HepG2 (cell line): Measurements from ENCODE around the gene TP53TG5. TPM values are rescaled to one million over a fixed set of nuclear protein-coding genes. Genes with fewer than 3 reads are reported as not detected.

Source experiments
- AGO2 ChIP-seq: fragments of 200-400 bp; formaldehyde crosslinking; optimal IDR thresholded peaks from 2 replicates; pipeline ENCODE3; 2017; ENCODE audit warnings: mild to moderate bottlenecking, low read depth, low read length, moderate library complexity
- FOXP1 ChIP-seq, 2 experiments: fragments of 450-650 bp in 1 of 2; IDR thresholded peaks; 2 replicates each; pipeline ENCODE4 v1.6.1; 2017 to 2018; ENCODE audit warnings: antibody characterized with exemption in 1 of 2
- RCOR2 ChIP-seq: IDR thresholded peaks from 2 replicates; pipeline ENCODE4 v1.6.1; 2016; ENCODE audit warnings: missing biosample characterization, missing genetic modification reagents
- SRSF4 ChIP-seq: fragments of 200-400 bp; formaldehyde crosslinking; IDR thresholded peaks from one replicate; pipeline ENCODE4 v1.6.1; 2018; ENCODE audit warnings: mild to moderate bottlenecking, low read depth, low read length, moderate library complexity; ENCODE audit not compliant: poor library complexity, severe bottlenecking
- TBX2 ChIP-seq: sonication (generic); formaldehyde crosslinking; IDR thresholded peaks from 2 replicates; pipeline ENCODE4 v1.5.0; 2020; ENCODE audit warnings: missing genetic modification reagents, mild to moderate bottlenecking, borderline replicate concordance
- TCF7 ChIP-seq: sonication (generic); IDR thresholded peaks from 2 replicates; pipeline ENCODE4 v1.6.1; 2016; ENCODE audit warnings: antibody characterized with exemption, low read depth
- ZNF292 ChIP-seq: sonication (generic); formaldehyde crosslinking; IDR thresholded peaks from 2 replicates; pipeline ENCODE4 v1.8.1; 2022; ENCODE audit warnings: mild to moderate bottlenecking, low read depth, missing genetic modification reagents, borderline replicate concordance
- ZNF431 ChIP-seq: sonication (generic); formaldehyde crosslinking; IDR thresholded peaks from 2 replicates; pipeline ENCODE4 v1.9.0; 2022; ENCODE audit warnings: missing genetic modification reagents, low read depth, mild to moderate bottlenecking, borderline replicate concordance
- ZNF614 ChIP-seq: IDR thresholded peaks from 2 replicates; pipeline ENCODE4 v1.6.1; 2018; ENCODE audit warnings: missing biosample characterization, missing genetic modification reagents, inconsistent platforms, borderline replicate concordance
- ZNF678 ChIP-seq: sonication (generic); formaldehyde crosslinking; IDR thresholded peaks from 2 replicates; pipeline ENCODE4 v1.4.0; 2020; ENCODE audit warnings: mild to moderate bottlenecking, missing genetic modification reagents
- polyA plus RNA-seq, 8 experiments: library from polyadenylated mRNA; depleted of rRNA in 3 of 8; stranded (reverse) in 7 of 8; unstranded in 1 of 8; fragments of >200 nt; fragmentation: Illumina TruSeq in 4 of 8; extraction: Trizol in 4 of 8; gene quantifications; 2 replicates each; pipeline versions ENCODE4 v1.2.1 to v1.2.3, GENCODE V29; 2011 to 2016; ENCODE audit warnings: low read depth in 4 of 8, missing spikeins in 1 of 8, mixed read lengths in 1 of 8; ENCODE audit not compliant: insufficient read depth in 1 of 8
- total RNA-seq, 5 experiments: library from RNA; depleted of rRNA; stranded (reverse); fragments of >200 nt; fragmentation: Illumina TruSeq; extraction: Trizol; gene quantifications; 2 replicates each; pipeline ENCODE4 v1.2.3, GENCODE V29; 2016; ENCODE audit warnings: low read depth in 1 of 5
- TF ChIP-seq, protein P1 (sequence below): sonication (generic); formaldehyde crosslinking; IDR thresholded peaks from 2 replicates; pipeline ENCODE4 v1.4.0; 2020; ENCODE audit warnings: missing genetic modification reagents, mild to moderate bottlenecking, borderline replicate concordance
- TF ChIP-seq, protein P2 (sequence below): IDR thresholded peaks from 2 replicates; pipeline ENCODE4 v1.6.1; 2018; ENCODE audit warnings: missing genetic modification reagents
- TF ChIP-seq, protein P3 (sequence below): sonication (generic); formaldehyde crosslinking; IDR thresholded peaks from 2 replicates; pipeline ENCODE4 v1.4.0; 2020; ENCODE audit warnings: mild to moderate bottlenecking, low read depth, missing genetic modification reagents

Gene TP53TG5
- total and polyA plus RNA-seq, 2 of the 13 experiments (the other 11 are each of a cell fraction or from before 2014, with no cell fraction given) = 0.11 TPM; not detected in 1

DNA sequence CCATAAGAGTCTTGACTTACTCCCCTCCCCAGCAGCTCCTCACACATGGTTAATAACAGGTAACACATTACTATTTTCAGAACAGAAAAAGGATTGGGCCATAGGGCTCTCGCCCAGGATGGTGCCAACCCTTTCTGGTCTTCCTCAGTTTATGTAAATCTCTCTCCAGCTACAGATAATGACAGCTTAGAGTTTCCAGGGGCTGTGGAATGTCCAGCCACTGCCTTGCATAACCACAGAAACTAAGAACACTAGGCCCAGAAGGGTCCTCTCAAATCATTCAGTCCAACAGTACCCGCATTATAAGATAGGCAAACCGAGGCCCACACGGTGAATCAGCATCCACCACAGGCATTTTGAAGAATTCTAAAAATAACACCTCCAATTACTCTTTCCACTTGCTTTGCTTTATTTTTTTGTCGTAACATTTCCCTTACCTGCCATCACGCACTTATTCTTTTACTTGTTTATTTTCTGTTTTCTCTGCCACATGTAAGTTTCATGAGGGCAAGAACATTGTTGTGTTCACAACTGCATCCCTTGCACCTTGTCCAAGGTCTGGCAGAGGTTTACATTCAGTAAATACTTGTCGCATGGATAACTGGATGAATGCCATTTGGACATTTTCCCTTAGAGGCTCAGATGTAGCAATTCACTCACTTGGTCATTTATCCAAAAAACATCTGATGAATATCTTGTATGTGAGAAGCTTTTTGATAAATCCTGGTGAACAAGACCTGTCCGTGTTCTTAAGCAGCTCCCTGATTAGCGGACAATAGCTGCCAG is 23.5 kb downstream of the TP53TG5 start (continued):
- TF ChIP-seq, protein P1, sequence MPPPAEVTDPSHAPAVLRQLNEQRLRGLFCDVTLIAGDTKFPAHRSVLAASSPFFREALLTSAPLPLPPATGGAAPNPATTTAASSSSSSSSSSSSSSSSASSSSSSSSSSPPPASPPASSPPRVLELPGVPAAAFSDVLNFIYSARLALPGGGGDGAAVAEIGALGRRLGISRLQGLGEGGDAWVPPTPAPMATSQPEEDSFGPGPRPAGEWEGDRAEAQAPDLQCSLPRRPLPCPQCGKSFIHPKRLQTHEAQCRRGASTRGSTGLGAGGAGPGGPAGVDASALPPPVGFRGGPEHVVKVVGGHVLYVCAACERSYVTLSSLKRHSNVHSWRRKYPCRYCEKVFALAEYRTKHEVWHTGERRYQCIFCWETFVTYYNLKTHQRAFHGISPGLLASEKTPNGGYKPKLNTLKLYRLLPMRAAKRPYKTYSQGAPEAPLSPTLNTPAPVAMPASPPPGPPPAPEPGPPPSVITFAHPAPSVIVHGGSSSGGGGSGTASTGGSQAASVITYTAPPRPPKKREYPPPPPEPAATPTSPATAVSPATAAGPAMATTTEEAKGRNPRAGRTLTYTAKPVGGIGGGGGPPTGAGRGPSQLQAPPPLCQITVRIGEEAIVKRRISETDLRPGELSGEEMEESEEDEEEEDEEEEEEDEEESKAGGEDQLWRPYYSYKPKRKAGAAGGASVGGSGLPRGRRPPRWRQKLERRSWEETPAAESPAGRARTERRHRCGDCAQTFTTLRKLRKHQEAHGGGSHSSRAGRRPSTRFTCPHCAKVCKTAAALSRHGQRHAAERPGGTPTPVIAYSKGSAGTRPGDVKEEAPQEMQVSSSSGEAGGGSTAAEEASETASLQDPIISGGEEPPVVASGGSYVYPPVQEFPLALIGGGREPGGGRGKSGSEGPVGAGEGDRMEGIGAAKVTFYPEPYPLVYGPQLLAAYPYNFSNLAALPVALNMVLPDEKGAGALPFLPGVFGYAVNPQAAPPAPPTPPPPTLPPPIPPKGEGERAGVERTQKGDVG (CRISPR knock-in tag) = no peak
- no peak for TF ChIP-seq ZNF292 (CRISPR knock-in tag)
- no peak for TF ChIP-seq ZNF431
- no peak for TF ChIP-seq AGO2
- 0 out of 2 replicates have a peak, but pooled peaks have one; percentile 15 for TF ChIP-seq RCOR2 (CRISPR knock-in tag)
- TF ChIP-seq, protein P2, sequence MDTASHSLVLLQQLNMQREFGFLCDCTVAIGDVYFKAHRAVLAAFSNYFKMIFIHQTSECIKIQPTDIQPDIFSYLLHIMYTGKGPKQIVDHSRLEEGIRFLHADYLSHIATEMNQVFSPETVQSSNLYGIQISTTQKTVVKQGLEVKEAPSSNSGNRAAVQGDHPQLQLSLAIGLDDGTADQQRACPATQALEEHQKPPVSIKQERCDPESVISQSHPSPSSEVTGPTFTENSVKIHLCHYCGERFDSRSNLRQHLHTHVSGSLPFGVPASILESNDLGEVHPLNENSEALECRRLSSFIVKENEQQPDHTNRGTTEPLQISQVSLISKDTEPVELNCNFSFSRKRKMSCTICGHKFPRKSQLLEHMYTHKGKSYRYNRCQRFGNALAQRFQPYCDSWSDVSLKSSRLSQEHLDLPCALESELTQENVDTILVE (CRISPR knock-in tag) = no peak
- no peak for TF ChIP-seq TBX2 (CRISPR knock-in tag)
- TF ChIP-seq SRSF4 = no peak
- TF ChIP-seq TCF7 = no peak
- no peak for TF ChIP-seq ZNF678 (CRISPR knock-in tag)
- TF ChIP-seq FOXP1 (IDR thresholded peaks at IDR 0.05) = no peak
- TF ChIP-seq FOXP1 (CRISPR knock-in tag; IDR thresholded peaks at IDR 0.05) = peak; percentile 51
- TF ChIP-seq, protein P3, sequence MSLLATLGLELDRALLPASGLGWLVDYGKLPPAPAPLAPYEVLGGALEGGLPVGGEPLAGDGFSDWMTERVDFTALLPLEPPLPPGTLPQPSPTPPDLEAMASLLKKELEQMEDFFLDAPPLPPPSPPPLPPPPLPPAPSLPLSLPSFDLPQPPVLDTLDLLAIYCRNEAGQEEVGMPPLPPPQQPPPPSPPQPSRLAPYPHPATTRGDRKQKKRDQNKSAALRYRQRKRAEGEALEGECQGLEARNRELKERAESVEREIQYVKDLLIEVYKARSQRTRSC (CRISPR knock-in tag) = no peak
- TF ChIP-seq ZNF614 = peak; percentile 98
